K562 (cell line): ENCODE data around the gene LEMD3. TPM values are rescaled to one million over a fixed set of nuclear protein-coding genes. Genes with fewer than 3 reads are reported as not detected.

Experiments
- CBX8 ChIP-seq: fragments of 200-600 bp; sonication (generic); IDR thresholded peaks from 2 replicates; pipeline ENCODE4 v1.6.1; 2012; ENCODE audit warnings: borderline replicate concordance, mixed run types, low read depth, mild to moderate bottlenecking, moderate library complexity, mixed read lengths, low read length, control low read depth, inconsistent platforms; ENCODE audit not compliant: poor library complexity, severe bottlenecking; ENCODE audit errors: extremely low read depth
- DDX20 ChIP-seq: fragments of 450-650 bp; IDR thresholded peaks from 2 replicates; pipeline ENCODE4 v1.6.1; 2016; ENCODE audit warnings: missing genetic modification characterization, low read depth, mild to moderate bottlenecking, missing compliant biosample characterization, moderate library complexity
- ELF4 ChIP-seq: fragments of 450-650 bp; formaldehyde crosslinking; IDR thresholded peaks from 2 replicates; pipeline ENCODE4 v1.4.0; 2022; ENCODE audit warnings: missing genetic modification characterization
- MAZ ChIP-seq, 2 experiments: fragments of 450-650 bp in 1 of 2; sonication (generic) in 1 of 2; formaldehyde crosslinking; IDR thresholded peaks in 1 of 2; conservative IDR thresholded peaks in 1 of 2; 2 replicates each; pipeline versions ENCODE4 v1.4.0 to v1.5.0; 2020; ENCODE audit warnings: mild to moderate bottlenecking in 1 of 2, missing genetic modification reagents in 1 of 2
- SAFB ChIP-seq: fragments of 200-400 bp; formaldehyde crosslinking; IDR thresholded peaks from 2 replicates; pipeline ENCODE4 v1.6.1; 2017; ENCODE audit warnings: low read depth, low read length, borderline replicate concordance
- ZBTB5 ChIP-seq: fragments of 450-650 bp; IDR thresholded peaks from 2 replicates; pipeline ENCODE4 v1.6.1; 2017; ENCODE audit warnings: antibody characterized with exemption
- ZNF586 ChIP-seq: fragments of 450-650 bp; formaldehyde crosslinking; conservative IDR thresholded peaks from 2 replicates; pipeline ENCODE4 v1.4.0; 2020; ENCODE audit warnings: mild to moderate bottlenecking, moderate library complexity
- polyA plus RNA-seq, 8 experiments: library from polyadenylated mRNA; depleted of rRNA in 4 of 8; stranded (reverse) in 5 of 8; unstranded in 3 of 8; fragments of >200 nt; fragmentation: Nextera tagmentation in 2 of 8; fragmentation: Illumina TruSeq in 1 of 8; extraction: Ambion mirVana in 2 of 8; extraction: Trizol in 1 of 8; gene quantifications; 2 replicates each; pipeline versions ENCODE4 v1.2.1 to v1.2.3, GENCODE V29; 2011 to 2014; ENCODE audit warnings: inconsistent platforms in 1 of 8, missing spikeins in 1 of 8
- total RNA-seq, 7 experiments: library from RNA; depleted of rRNA in 6 of 7; stranded (reverse); fragments of >200 nt in 6 of 7; fragmentation: Illumina TruSeq in 2 of 7; extraction: Trizol in 2 of 7; gene quantifications; 2 replicates each; pipeline versions ENCODE4 v1.2.1 to v1.2.3, GENCODE V29; 2011 to 2021; ENCODE audit warnings: low replicate concordance in 1 of 7
- TF ChIP-seq, protein P1 (sequence below): fragments of 200-600 bp; sonication (generic); IDR thresholded peaks from one replicate; pipeline ENCODE4 v1.6.1; 2012; ENCODE audit warnings: mild to moderate bottlenecking, low read depth, low read length, inconsistent platforms
- TF ChIP-seq, protein P2 (sequence below): sonication (generic); formaldehyde crosslinking; IDR thresholded peaks from 2 replicates; pipeline ENCODE4 v1.8.1; 2023; ENCODE audit warnings: mild to moderate bottlenecking, missing genetic modification reagents

The LEMD3 gene
- total and polyA plus RNA-seq, 9 of the 15 experiments (the other 6 are each of a cell fraction or from before 2014, with no cell fraction given), result 6.8 to 37.4 (median 17.2) TPM

GRCh38 chr12:65184176-65184857, 14.9 kb downstream of the LEMD3 start (continued):
- TF ChIP-seq, protein P1, sequence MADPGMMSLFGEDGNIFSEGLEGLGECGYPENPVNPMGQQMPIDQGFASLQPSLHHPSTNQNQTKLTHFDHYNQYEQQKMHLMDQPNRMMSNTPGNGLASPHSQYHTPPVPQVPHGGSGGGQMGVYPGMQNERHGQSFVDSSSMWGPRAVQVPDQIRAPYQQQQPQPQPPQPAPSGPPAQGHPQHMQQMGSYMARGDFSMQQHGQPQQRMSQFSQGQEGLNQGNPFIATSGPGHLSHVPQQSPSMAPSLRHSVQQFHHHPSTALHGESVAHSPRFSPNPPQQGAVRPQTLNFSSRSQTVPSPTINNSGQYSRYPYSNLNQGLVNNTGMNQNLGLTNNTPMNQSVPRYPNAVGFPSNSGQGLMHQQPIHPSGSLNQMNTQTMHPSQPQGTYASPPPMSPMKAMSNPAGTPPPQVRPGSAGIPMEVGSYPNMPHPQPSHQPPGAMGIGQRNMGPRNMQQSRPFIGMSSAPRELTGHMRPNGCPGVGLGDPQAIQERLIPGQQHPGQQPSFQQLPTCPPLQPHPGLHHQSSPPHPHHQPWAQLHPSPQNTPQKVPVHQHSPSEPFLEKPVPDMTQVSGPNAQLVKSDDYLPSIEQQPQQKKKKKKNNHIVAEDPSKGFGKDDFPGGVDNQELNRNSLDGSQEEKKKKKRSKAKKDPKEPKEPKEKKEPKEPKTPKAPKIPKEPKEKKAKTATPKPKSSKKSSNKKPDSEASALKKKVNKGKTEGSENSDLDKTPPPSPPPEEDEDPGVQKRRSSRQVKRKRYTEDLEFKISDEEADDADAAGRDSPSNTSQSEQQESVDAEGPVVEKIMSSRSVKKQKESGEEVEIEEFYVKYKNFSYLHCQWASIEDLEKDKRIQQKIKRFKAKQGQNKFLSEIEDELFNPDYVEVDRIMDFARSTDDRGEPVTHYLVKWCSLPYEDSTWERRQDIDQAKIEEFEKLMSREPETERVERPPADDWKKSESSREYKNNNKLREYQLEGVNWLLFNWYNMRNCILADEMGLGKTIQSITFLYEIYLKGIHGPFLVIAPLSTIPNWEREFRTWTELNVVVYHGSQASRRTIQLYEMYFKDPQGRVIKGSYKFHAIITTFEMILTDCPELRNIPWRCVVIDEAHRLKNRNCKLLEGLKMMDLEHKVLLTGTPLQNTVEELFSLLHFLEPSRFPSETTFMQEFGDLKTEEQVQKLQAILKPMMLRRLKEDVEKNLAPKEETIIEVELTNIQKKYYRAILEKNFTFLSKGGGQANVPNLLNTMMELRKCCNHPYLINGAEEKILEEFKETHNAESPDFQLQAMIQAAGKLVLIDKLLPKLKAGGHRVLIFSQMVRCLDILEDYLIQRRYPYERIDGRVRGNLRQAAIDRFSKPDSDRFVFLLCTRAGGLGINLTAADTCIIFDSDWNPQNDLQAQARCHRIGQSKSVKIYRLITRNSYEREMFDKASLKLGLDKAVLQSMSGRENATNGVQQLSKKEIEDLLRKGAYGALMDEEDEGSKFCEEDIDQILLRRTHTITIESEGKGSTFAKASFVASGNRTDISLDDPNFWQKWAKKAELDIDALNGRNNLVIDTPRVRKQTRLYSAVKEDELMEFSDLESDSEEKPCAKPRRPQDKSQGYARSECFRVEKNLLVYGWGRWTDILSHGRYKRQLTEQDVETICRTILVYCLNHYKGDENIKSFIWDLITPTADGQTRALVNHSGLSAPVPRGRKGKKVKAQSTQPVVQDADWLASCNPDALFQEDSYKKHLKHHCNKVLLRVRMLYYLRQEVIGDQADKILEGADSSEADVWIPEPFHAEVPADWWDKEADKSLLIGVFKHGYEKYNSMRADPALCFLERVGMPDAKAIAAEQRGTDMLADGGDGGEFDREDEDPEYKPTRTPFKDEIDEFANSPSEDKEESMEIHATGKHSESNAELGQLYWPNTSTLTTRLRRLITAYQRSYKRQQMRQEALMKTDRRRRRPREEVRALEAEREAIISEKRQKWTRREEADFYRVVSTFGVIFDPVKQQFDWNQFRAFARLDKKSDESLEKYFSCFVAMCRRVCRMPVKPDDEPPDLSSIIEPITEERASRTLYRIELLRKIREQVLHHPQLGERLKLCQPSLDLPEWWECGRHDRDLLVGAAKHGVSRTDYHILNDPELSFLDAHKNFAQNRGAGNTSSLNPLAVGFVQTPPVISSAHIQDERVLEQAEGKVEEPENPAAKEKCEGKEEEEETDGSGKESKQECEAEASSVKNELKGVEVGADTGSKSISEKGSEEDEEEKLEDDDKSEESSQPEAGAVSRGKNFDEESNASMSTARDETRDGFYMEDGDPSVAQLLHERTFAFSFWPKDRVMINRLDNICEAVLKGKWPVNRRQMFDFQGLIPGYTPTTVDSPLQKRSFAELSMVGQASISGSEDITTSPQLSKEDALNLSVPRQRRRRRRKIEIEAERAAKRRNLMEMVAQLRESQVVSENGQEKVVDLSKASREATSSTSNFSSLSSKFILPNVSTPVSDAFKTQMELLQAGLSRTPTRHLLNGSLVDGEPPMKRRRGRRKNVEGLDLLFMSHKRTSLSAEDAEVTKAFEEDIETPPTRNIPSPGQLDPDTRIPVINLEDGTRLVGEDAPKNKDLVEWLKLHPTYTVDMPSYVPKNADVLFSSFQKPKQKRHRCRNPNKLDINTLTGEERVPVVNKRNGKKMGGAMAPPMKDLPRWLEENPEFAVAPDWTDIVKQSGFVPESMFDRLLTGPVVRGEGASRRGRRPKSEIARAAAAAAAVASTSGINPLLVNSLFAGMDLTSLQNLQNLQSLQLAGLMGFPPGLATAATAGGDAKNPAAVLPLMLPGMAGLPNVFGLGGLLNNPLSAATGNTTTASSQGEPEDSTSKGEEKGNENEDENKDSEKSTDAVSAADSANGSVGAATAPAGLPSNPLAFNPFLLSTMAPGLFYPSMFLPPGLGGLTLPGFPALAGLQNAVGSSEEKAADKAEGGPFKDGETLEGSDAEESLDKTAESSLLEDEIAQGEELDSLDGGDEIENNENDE, result no peak
- TF ChIP-seq DDX20 (tag) (no peak), SAFB (no peak), ZNF586 (no peak), ELF4 (CRISPR knock-in tag) (no peak), ZBTB5 (no peak), CBX8 (no peak), MAZ (CRISPR knock-in tag; conservative IDR thresholded peaks at IDR 0.05 in 1 of 2, IDR thresholded peaks at IDR 0.05 in 1 of 2) (no peak)
- TF ChIP-seq, protein P2, sequence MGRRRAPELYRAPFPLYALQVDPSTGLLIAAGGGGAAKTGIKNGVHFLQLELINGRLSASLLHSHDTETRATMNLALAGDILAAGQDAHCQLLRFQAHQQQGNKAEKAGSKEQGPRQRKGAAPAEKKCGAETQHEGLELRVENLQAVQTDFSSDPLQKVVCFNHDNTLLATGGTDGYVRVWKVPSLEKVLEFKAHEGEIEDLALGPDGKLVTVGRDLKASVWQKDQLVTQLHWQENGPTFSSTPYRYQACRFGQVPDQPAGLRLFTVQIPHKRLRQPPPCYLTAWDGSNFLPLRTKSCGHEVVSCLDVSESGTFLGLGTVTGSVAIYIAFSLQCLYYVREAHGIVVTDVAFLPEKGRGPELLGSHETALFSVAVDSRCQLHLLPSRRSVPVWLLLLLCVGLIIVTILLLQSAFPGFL, result no peak
